A673 (cell line): ENCODE measurements around the gene ZSWIM5.

Source experiments
- CTCF ChIP-seq: fragments of 300-800, 200-600 bp; sonication (generic); conservative IDR thresholded peaks from 2 replicates; pipeline ENCODE4 v1.5.1; 2017; ENCODE audit warnings: low read depth, mild to moderate bottlenecking, antibody characterized with exemption, low read length, moderate library complexity, mixed read lengths
- EZH2 ChIP-seq: fragments of 200-600 bp; sonication (generic); IDR thresholded peaks from 2 replicates; pipeline ENCODE4 v1.6.1; 2017; ENCODE audit warnings: borderline replicate concordance, low read depth, mild to moderate bottlenecking, mixed read lengths, antibody characterized with exemption, low read length; ENCODE audit not compliant: poor library complexity, severe bottlenecking

- TF ChIP-seq CTCF (no peak), EZH2 (no peak)
Measured at GRCh38 chr1:45123358-45123757, 83.0 kb downstream of the ZSWIM5 start.
